Neural cell (in vitro differentiated cells): ENCODE data around the gene AGPAT4.

Experiments used
- CTCF ChIP-seq: fragments of 450-650 bp; IDR thresholded peaks from 2 replicates; pipeline ENCODE4 v1.5.1; 2014; ENCODE audit warnings: antibody characterized with exemption, mild to moderate bottlenecking, moderate library complexity; ENCODE audit not compliant: poor library complexity, severe bottlenecking
- EP300 ChIP-seq: fragments of 450-650 bp; conservative IDR thresholded peaks from 2 replicates; pipeline ENCODE4 v1.6.1; 2014; ENCODE audit warnings: antibody characterized with exemption, mild to moderate bottlenecking, moderate library complexity; ENCODE audit not compliant: poor library complexity, severe bottlenecking
- TAF1 ChIP-seq: IDR thresholded peaks from 2 replicates; pipeline ENCODE4 v1.6.1; 2012; ENCODE audit warnings: low read depth

- TF ChIP-seq EP300 (no peak), CTCF (no peak), TAF1 (no peak)
Measured at GRCh38 chr6:161117308-161117707, 156.6 kb downstream of the AGPAT4 start.
